HG02970 (cell line): ENCODE results near the gene MFSD2A.
A peak's percentile ranks its signal among the peaks of the same experiment; 100 is the strongest.
"Not testable (repeated sequence)": the region's sequence is repeated elsewhere in the genome, so short reads cannot be mapped to it uniquely, and the experiment has no call there.

Experiments used
- ATAC-seq: cut with Tn5 transposase; IDR thresholded peaks from one replicate; pipeline ENCODE4 v1.9.1; 2021; ENCODE audit warnings: mild to moderate bottlenecking, moderate library complexity, moderate number of reproducible peaks; ENCODE audit not compliant: unreplicated experiment, low FRiP score

MFSD2A gene

GRCh38 chr1:39954870-39955546 is at the start of gene MFSD2A:
Gene MFSD2A (plus strand): TSS chr1:39955145. CDS start chr1:39955293, 148 bp downstream.
- peak; percentile 52 for ATAC-seq

GRCh38 chr1:39905172-39905571 is 49.8 kb upstream of the MFSD2A start:
- ATAC-seq = no peak

- ATAC-seq = no peak
Measured at GRCh38 chr1:39907528-39908453, 47.2 kb upstream of the MFSD2A start.

DNA sequence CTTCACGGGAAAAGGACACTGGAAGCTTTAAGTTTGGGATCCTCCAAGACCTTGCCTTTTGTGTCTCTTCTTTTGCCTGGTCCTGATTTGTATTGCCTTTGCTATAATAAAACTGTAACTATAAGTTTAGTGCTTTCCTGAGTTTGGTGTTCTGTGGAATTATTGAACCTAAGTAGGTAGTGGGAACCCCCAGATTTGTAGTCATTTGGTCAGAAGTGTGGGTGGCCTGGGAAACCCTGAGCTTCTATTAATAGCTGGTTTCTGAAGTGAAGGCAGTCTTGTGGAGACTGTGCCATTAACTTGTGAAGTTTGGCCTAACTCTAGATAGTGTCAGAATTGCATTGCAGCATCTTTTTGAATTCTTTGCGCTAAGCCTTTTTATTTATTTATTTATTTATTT is 46.4 kb upstream of the MFSD2A start:
- ATAC-seq = no peak

GRCh38 chr1:39910263-39910662 is 44.7 kb upstream of the MFSD2A start:
- ATAC-seq = no peak

DNA sequence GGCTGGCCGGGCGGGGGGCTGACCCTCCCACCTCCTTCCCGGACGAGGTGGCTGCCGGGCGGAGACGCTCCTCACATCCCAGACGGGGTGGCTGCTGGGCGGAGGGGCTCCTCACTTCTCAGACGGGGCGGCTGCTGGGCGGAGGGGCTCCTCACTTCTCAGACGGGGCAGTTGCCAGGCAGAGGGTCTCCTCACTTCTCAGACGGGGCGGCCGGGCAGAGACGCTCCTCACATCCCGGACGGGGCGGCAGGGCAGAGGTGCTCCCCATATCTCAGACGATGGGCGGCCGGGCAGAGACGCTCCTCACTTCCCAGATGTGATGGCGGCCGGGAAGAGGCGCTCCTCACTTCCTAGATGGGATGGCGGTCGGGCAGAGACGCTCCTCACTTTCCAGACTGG is 41.8 kb upstream of the MFSD2A start:
- ATAC-seq = not testable (repeated sequence)

DNA sequence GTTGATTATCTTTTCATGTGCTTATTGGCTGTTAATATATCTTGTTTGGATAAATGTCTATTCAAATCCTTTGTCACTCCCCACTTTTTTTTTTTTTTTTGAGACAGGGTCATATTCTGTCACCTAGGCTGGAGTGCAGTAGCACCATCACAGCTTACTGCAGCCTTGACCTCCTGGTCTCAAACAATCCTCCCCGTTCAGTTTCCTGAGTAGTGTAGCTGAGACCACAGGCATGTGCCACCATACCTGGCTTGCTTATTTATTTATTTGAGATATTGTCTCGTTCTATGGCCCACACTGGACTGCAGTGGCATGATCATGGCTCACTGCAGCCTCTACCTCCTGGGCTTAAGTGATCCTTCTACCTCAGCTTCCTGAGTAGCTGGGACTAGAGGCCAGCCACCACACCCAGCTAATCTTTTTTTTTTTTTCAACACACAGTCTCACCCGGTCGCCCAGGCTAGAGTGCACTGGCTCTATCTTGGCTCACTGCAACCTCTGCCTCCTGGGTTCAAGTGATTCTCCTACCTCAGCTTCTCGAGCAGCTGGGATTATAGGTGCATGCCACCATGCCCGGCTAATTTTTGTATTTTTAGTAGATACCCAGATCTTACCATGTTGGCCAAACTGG is 39.3 kb upstream of the MFSD2A start:
- ATAC-seq = no peak

DNA sequence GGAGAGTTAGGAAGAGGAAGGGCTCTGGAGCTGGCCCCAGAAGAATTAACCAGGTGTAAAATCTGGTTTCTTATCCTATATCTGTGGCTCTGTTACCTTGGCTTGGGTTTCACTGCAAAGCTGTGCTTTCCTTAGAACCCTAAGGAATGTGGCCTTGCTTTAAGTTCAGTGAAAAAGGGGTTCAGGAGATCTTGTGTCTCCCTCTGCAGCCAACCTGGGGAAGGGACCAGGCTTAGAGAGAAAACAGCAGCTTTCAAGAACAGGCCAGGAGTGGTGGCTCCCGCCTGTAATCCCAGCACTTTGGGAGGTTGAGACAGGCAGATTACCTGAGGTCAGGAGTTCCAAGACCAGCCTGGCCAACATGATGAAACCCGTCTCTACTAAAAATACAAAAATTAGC is 37.1 kb upstream of the MFSD2A start:
- no peak for ATAC-seq

- ATAC-seq = no peak
Measured at GRCh38 chr1:39919545-39919944, 35.4 kb upstream of the MFSD2A start.

DNA sequence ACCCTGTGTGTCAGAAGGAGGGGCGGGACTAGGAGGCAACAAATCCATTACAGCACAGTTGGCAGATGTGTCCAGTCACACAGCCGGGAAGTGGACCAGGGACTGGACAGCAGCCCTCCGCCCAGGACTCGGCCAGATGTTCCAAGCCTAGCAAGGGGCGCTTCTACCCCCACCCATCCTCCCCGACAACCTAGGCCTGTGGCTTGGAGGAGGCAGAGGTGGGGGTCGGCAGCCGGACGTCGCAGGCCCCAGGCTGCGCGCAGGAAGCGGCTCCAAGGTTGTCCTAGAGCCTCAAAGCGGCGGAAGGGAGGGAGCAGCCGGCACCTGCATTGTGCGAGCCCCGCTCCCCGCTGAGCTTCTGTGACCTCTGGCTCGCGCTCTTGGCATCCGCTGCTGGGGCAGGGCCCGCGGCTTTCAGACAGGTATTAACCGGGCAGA is 32.7 kb upstream of the MFSD2A start:
- no peak for ATAC-seq

GRCh38 chr1:39925721-39926342 is 29.1 kb upstream of the MFSD2A start:
- ATAC-seq = no peak

DNA sequence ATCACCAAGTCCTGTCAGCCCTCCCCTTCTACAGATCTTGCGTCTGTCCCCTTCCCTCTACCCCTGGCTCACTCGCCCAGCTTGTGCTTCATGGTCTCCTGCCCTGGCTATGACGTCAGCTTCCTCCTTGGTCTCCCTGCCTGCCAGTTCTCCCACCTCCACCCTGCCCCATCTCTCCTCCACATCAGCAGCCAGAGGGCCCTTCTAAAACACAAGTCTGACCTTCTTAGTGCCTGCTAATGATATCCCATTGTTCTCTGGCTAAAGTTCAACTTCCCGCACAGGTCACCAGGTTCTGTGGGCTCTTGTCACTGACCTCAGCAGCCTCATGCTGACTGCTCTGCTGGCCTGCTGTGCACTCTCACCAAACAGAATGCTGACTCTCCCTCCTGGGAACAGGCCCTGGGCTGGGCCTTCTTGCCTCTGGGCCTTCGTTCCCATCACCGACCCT is 28.6 kb upstream of the MFSD2A start:
- ATAC-seq = no peak

DNA sequence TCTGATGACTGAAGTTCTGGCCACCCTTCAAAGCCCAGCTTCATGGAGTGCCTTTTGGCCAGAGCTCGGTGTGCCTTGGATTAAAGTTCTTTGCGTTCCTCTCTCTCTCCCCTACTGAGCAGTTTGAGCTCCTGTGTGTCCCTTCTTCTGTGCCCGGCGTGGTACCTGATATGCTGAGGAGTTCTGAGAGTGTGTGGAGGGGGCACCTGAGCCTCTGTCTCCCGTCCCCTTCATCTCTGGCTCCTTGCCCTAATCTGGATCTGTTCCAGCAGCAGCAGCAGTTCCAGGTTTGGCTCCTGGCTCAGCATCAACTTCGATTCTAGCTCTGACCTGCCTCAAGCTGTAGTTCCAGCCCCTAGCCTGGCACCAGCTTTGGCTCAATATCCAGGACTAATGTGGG is 28.1 kb upstream of the MFSD2A start:
- ATAC-seq = no peak

GRCh38 chr1:39927538-39927937 is 27.4 kb upstream of the MFSD2A start:
- no peak for ATAC-seq

- ATAC-seq = no peak
Measured at GRCh38 chr1:39928809-39929587, 25.9 kb upstream of the MFSD2A start.

GRCh38 chr1:39933956-39934941 is 20.7 kb upstream of the MFSD2A start:
- ATAC-seq = no peak

DNA sequence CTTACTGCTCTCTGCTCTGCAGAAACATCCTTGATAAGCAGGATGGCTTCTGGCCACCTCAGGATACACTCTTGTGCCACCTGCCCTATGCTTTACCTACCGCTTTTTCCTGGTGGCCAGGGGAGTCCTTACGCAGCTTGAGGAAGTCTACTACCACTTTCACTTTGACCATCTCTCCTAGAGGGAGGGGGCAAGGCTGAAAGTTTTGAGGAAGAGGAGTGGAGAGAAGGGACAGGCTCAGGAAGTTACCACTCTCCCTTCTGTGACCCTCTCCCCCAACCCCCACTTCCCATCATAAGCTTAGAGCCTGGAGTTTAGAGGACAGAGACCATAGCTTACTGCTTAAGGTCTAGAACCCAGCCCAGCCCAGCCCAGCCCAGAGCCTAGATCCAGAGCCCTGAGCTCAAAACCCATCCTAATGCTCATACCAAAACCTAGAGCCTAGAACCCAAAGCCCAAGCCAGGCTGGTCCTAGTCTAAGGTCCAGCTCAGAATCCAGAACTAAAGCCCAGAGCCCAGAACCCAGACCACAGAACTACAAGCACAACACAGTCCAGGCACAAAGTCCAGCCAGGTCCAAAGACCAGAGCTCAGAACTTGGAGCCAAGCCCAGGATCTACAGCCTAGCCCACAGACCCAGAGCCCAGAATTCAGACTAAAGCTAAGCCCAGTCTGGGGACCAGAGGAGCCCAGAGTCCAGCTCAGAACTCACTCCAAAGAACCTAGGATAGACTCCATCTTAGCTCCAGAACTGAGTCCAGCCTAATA is 18.0 kb upstream of the MFSD2A start:
- ATAC-seq = no peak

GRCh38 chr1:39938856-39939255 is 16.1 kb upstream of the MFSD2A start:
- no peak for ATAC-seq
